ENCODE data around the gene CATSPER4.

Gene CATSPER4

GRCh38 chr1:26239936-26240335 is 49.5 kb downstream of the CATSPER4 start:
- DNase-seq (ENCODE audit: low read depth, low spot score) = no peak
